GM23338 (cell line): ENCODE results near the gene AKAP13. TPM values are rescaled to one million over a fixed set of nuclear protein-coding genes. Genes with fewer than 3 reads are reported as not detected.
A peak's percentile ranks its signal among the peaks of the same experiment; 100 is the strongest.

ENCODE experiments used
- ATAC-seq: fragments of 200-7000 bp; cut with Tn5 transposase; 3 replicates; pipeline ENCODE4 v1.9.1; 2020
- DNase-seq: peaks from one replicate; pipeline ENCODE4 v3.0.0-alpha.2; 2015; ENCODE audit warnings: low spot score
- H2AFZ ChIP-seq: fragments of 200-600 bp; sonication (generic); 2 replicates; pipeline ENCODE4 v1.8.0; 2016; ENCODE audit warnings: antibody characterized with exemption, mild to moderate bottlenecking, moderate library complexity
- H3F3A ChIP-seq: fragments of 200-600 bp; sonication (generic); replicated peaks from 2 replicates; pipeline ENCODE4 v1.8.0; 2017; ENCODE audit warnings: antibody characterized with exemption, mixed run types, low read depth
- H3K27ac ChIP-seq: fragments of 200-600 bp; sonication (generic); 2 replicates; pipeline ENCODE4 v1.6.1; 2016; ENCODE audit warnings: low read depth
- H3K27me3 ChIP-seq: fragments of 200-600 bp; sonication (generic); 2 replicates; pipeline ENCODE4 v1.8.0; 2016; ENCODE audit warnings: mild to moderate bottlenecking, mixed run types, moderate library complexity; ENCODE audit not compliant: insufficient read depth
- H3K36me3 ChIP-seq: fragments of 200-600 bp; sonication (generic); 2 replicates; pipeline ENCODE4 v1.8.0; 2016; ENCODE audit warnings: mild to moderate bottlenecking; ENCODE audit not compliant: insufficient read depth
- H3K4me1 ChIP-seq: fragments of 200-600 bp; sonication (generic); 2 replicates; pipeline ENCODE4 v1.8.0; 2016; ENCODE audit warnings: mild to moderate bottlenecking, moderate library complexity; ENCODE audit not compliant: insufficient read depth
- H3K4me2 ChIP-seq: fragments of 200-600 bp; sonication (generic); 2 replicates; pipeline ENCODE4 v1.7.1; 2017; ENCODE audit warnings: mixed run types
- H3K4me3 ChIP-seq: fragments of 200-600 bp; sonication (generic); 2 replicates; pipeline ENCODE4 v1.6.1; 2016; ENCODE audit warnings: mixed run types
- H3K79me2 ChIP-seq: fragments of 200-600 bp; sonication (generic); replicated peaks from 2 replicates; pipeline ENCODE4 v1.8.0; 2017; ENCODE audit warnings: mild to moderate bottlenecking; ENCODE audit not compliant: insufficient read depth
- H3K9me2 ChIP-seq: fragments of 200-600 bp; sonication (generic); 2 replicates; pipeline ENCODE4 v1.8.0; 2017; ENCODE audit not compliant: insufficient read depth
- H4K20me1 ChIP-seq: fragments of 200-600 bp; sonication (generic); replicated peaks from 2 replicates; pipeline ENCODE4 v1.8.0; 2017; ENCODE audit warnings: mild to moderate bottlenecking; ENCODE audit not compliant: insufficient read depth
- H3K27ac Mint-ChIP-seq: 2 replicates; pipeline ENCODE4 v1.8.0; 2020; ENCODE audit warnings: inconsistent platforms, mild to moderate bottlenecking, moderate library complexity, mixed read lengths
- H3K27me3 Mint-ChIP-seq: 3 replicates; pipeline ENCODE4 v1.8.0; 2022; ENCODE audit warnings: low read depth, mild to moderate bottlenecking, moderate library complexity, mixed read lengths, inconsistent platforms; ENCODE audit not compliant: insufficient read depth, poor library complexity
- H3K36me3 Mint-ChIP-seq: 3 replicates; pipeline ENCODE4 v1.8.0; 2021; ENCODE audit warnings: low read depth, mild to moderate bottlenecking, inconsistent platforms, moderate library complexity, mixed read lengths
- H3K4me1 Mint-ChIP-seq: 3 replicates; pipeline ENCODE4 v1.8.0; 2020; ENCODE audit warnings: mild to moderate bottlenecking, inconsistent platforms, mixed read lengths
- H3K4me3 Mint-ChIP-seq: 3 replicates; pipeline ENCODE4 v1.8.0; 2021; ENCODE audit warnings: moderate library complexity, mild to moderate bottlenecking, inconsistent platforms, mixed read lengths
- H3K9me3 Mint-ChIP-seq: 3 replicates; pipeline ENCODE4 v1.8.0; 2020; ENCODE audit warnings: moderate library complexity, mild to moderate bottlenecking, inconsistent platforms, mixed read lengths
- CREB1 ChIP-seq: fragments of 250-450 bp; sonication (Bioruptor Pico); IDR thresholded peaks from 2 replicates; pipeline ENCODE4 v1.5.0; 2020; ENCODE audit warnings: low read depth, mild to moderate bottlenecking, moderate library complexity
- EZH2 ChIP-seq: fragments of 200-600 bp; sonication (generic); IDR thresholded peaks from one replicate; pipeline ENCODE4 v1.8.0; 2017; ENCODE audit warnings: antibody characterized with exemption, mild to moderate bottlenecking, low read depth; ENCODE audit not compliant: unreplicated experiment
- EZH2phosphoT487 ChIP-seq: fragments of 200-600 bp; sonication (generic); IDR thresholded peaks from one replicate; pipeline ENCODE4 v1.8.1; 2018; ENCODE audit warnings: antibody characterized with exemption; ENCODE audit not compliant: unreplicated experiment
- JUNB ChIP-seq: IDR thresholded peaks from one replicate; pipeline ENCODE4 v1.6.1; 2016; ENCODE audit warnings: antibody characterized with exemption; ENCODE audit not compliant: unreplicated experiment
- NANOG ChIP-seq: IDR thresholded peaks from 2 replicates; pipeline ENCODE4 v1.6.1; 2016; ENCODE audit warnings: antibody characterized with exemption, borderline replicate concordance
- POLR2AphosphoS5 ChIP-seq: IDR thresholded peaks from 2 replicates; pipeline ENCODE4 v1.6.1; 2016; ENCODE audit warnings: antibody characterized with exemption, low read depth
- ZNF114 ChIP-seq: fragments of 250-450 bp; sonication (Bioruptor Pico); IDR thresholded peaks from 2 replicates; pipeline ENCODE4 v1.5.0; 2020; ENCODE audit warnings: mild to moderate bottlenecking, moderate library complexity
- ZNF331 ChIP-seq: fragments of 250-450 bp; sonication (Bioruptor Pico); IDR thresholded peaks from 2 replicates; pipeline ENCODE4 v1.5.0; 2020; ENCODE audit warnings: low read depth, mild to moderate bottlenecking, moderate library complexity
- polyA plus RNA-seq: library from polyadenylated mRNA; unstranded; fragments of >200 nt; fragmentation: Nextera tagmentation; extraction: Ambion mirVana; gene quantifications from 2 replicates; pipeline ENCODE4 v1.2.1, GENCODE V29; 2016
- total RNA-seq: library from RNA; depleted of rRNA; stranded (reverse); fragments of >200 nt; shearing (Covaris generic); gene quantifications from 2 replicates; pipeline ENCODE4 v1.2.3, GENCODE V29; 2014
- TF ChIP-seq, protein P1 (sequence below): fragments of 250-450 bp; sonication (Bioruptor Pico); IDR thresholded peaks from 2 replicates; pipeline ENCODE4 v1.5.0; 2020; ENCODE audit warnings: mild to moderate bottlenecking, moderate library complexity

AKAP13 gene
- total and polyA plus RNA-seq, 2 experiments from 2014 or later, result 46.2 to 60.7 TPM

DNA sequence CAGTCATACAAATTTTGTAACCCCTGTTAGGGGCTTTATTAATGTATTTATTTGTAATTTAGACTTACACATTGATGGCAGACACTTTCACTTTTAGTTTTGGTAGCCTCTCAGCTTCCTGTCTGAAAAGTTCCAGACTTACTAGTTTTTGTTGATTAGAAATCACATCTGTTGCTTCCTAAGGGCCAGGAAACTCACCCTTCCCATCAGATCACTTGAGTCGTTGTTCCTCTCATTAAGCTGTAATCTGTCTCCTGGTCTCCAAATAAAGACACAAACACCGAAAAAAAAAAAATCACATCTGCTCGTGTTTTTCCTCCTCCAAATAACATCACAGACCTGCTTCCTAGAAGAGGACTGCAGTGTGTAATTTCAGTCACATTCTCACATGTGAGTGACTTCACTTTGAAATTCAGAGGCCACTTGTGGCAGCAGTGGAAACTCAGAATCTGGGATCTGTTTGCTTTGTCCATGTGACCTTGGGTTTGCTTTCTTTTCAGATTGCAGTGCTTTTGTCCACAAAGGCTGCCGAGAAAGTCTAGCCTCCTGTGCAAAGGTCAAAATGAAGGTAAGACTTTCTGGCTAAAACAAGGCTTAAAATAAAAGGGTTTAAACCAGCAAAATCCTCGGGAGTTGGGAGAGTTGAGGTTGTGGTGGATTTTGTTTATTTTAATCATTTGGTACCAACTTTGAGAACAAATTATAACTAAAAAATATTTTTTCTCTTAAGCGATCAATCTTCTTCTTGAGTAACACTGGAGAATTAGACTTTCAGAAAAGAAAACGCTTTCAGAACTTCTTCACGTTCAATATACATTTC, 327.3 kb downstream of the AKAP13 start (continued):
- TF ChIP-seq, protein P1, sequence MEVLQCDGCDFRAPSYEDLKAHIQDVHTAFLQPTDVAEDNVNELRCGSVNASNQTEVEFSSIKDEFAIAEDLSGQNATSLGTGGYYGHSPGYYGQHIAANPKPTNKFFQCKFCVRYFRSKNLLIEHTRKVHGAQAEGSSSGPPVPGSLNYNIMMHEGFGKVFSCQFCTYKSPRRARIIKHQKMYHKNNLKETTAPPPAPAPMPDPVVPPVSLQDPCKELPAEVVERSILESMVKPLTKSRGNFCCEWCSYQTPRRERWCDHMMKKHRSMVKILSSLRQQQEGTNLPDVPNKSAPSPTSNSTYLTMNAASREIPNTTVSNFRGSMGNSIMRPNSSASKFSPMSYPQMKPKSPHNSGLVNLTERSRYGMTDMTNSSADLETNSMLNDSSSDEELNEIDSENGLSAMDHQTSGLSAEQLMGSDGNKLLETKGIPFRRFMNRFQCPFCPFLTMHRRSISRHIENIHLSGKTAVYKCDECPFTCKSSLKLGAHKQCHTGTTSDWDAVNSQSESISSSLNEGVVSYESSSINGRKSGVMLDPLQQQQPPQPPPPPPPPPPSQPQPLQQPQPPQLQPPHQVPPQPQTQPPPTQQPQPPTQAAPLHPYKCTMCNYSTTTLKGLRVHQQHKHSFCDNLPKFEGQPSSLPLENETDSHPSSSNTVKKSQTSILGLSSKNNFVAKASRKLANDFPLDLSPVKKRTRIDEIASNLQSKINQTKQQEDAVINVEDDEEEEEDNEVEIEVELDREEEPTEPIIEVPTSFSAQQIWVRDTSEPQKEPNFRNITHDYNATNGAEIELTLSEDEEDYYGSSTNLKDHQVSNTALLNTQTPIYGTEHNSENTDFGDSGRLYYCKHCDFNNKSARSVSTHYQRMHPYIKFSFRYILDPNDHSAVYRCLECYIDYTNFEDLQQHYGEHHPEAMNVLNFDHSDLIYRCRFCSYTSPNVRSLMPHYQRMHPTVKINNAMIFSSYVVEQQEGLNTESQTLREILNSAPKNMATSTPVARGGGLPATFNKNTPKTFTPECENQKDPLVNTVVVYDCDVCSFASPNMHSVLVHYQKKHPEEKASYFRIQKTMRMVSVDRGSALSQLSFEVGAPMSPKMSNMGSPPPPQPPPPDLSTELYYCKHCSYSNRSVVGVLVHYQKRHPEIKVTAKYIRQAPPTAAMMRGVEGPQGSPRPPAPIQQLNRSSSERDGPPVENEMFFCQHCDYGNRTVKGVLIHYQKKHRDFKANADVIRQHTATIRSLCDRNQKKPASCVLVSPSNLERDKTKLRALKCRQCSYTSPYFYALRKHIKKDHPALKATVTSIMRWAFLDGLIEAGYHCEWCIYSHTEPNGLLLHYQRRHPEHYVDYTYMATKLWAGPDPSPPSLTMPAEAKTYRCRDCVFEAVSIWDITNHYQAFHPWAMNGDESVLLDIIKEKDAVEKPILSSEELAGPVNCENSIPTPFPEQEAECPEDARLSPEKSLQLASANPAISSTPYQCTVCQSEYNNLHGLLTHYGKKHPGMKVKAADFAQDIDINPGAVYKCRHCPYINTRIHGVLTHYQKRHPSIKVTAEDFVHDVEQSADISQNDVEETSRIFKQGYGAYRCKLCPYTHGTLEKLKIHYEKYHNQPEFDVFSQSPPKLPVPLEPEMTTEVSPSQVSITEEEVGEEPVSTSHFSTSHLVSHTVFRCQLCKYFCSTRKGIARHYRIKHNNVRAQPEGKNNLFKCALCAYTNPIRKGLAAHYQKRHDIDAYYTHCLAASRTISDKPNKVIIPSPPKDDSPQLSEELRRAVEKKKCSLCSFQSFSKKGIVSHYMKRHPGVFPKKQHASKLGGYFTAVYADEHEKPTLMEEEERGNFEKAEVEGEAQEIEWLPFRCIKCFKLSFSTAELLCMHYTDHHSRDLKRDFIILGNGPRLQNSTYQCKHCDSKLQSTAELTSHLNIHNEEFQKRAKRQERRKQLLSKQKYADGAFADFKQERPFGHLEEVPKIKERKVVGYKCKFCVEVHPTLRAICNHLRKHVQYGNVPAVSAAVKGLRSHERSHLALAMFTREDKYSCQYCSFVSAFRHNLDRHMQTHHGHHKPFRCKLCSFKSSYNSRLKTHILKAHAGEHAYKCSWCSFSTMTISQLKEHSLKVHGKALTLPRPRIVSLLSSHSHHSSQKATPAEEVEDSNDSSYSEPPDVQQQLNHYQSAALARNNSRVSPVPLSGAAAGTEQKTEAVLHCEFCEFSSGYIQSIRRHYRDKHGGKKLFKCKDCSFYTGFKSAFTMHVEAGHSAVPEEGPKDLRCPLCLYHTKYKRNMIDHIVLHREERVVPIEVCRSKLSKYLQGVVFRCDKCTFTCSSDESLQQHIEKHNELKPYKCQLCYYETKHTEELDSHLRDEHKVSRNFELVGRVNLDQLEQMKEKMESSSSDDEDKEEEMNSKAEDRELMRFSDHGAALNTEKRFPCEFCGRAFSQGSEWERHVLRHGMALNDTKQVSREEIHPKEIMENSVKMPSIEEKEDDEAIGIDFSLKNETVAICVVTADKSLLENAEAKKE (CRISPR knock-in tag), result no peak
- TF ChIP-seq EZH2phosphoT487 (no peak), NANOG (no peak), EZH2 (no peak), ZNF331 (CRISPR knock-in tag) (no peak), ZNF114 (no peak), CREB1 (no peak), JUNB (no peak)

DNA sequence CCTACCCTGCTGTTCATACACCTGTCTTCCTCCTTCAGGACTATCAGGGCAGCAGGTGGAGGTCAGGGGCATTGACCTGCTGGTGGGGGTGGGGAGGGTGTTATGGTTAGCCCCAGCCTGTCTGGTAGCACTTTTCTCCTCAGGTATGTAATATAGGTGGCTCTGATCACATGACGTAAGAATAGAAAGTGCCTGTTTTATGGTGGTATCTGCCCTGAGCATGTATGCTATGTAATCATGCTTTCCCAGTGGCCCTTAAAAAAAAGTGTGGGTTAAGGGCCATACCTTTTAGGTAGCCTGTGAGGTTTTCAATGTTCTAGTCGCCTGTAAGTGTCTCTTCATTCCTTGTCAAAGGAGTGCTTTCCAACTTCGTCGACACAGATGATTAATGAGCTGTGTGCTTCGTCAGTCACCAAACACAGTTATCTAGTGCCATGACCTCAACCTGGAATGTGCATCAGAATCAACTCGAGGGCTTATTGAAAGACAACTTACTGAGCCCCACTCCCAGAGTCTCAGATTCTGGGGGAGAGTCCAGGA, 328.1 kb downstream of the AKAP13 start:
- H3K79me2 ChIP-seq, result no peaks in the 10 kb centered on the region
- H3K9me2 ChIP-seq, result no peaks in the 10 kb centered on the region
- no peaks in the 10 kb centered on the region for H3K9me3 Mint-ChIP-seq
- no peak overlapping the region for H2AFZ ChIP-seq
- no peaks in the 10 kb centered on the region for H3F3A ChIP-seq
- no peaks in the 10 kb centered on the region; the same call in 1 of the 2 replicates for H3K4me1 ChIP-seq
- DNase-seq (no peak), ATAC-seq (no peak)
- H4K20me1 ChIP-seq, result 0 out of 2 replicates have a peak, but pooled peaks cover 4% of the 10 kb centered on the region
- H3K4me3 Mint-ChIP-seq, result no peak overlapping the region
- no peaks in the 10 kb centered on the region for H3K27me3 Mint-ChIP-seq
- H3K4me3 ChIP-seq, result no peak overlapping the region
- H3K4me1 Mint-ChIP-seq, result peaks cover 11% of the 10 kb centered on the region
- H3K4me2 ChIP-seq, result no peak overlapping the region
- peaks cover 9% of the 10 kb centered on the region; the same call in 1 of the 3 replicates for H3K36me3 Mint-ChIP-seq
- peak overlapping the region; percentile 60 for H3K27ac Mint-ChIP-seq
- H3K36me3 ChIP-seq, result no peaks in the 10 kb centered on the region; the same call in 1 of the 2 replicates
- no peak overlapping the region; the same call in 1 of the 2 replicates for H3K27ac ChIP-seq
- no peaks in the 10 kb centered on the region for H3K27me3 ChIP-seq
- TF ChIP-seq CREB1 (no peak), EZH2 (no peak), POLR2AphosphoS5 (no peak), JUNB (no peak)
- TF ChIP-seq, protein P1 (CRISPR knock-in tag), result no peak
